ENCODE results near the gene TCFL5.
"Not testable (repeated sequence)": the region's sequence is repeated elsewhere in the genome, so short reads cannot be mapped to it uniquely, and the experiment has no call there.

The TCFL5 gene

DNA sequence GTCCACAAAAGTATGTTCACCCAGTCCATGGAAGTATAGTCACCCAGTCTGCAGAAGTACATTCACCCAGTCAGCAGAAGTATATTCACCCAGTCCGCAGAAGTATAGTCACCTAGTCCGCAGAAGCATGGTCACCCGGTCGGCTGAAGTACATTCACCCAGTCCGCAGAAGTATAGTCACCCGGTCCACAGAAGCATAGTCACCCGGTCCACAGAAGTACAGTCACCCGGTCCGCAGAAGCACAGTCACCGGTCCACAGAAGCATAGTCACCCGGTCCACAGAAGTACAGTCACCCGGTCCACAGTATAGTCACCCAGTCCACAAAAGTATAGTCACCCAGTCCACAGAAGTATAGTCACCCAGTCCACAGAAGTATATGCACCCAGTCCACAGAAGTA lies 8.8 kb downstream of the TCFL5 start:
- H4K20me1 ChIP-seq (ENCODE audit: insufficient read depth) = no peaks in the 10 kb centered on the region

DNA sequence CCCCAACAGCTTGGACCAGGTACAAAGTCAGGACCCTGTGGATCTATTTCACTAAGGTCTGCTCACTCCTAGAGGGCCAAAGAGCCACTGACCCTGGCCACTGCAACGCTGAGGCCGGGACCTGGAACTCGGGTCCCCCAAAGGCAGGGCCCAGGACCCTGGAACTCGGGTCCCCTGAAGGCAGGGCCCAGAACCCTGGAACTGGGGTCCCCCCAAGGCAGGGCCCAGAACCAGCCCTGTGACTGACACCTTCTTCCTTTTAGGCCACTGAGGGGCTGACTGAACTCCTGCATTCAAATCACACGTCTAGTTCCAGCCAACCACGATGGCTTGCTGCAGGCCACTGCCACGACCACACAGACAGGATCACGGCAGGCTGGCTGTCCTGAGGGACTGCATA lies 9.4 kb downstream of the TCFL5 start:
- no peaks in the 10 kb centered on the region for H3K27me3 ChIP-seq (ENCODE audit: insufficient read depth, low read depth)
- no peaks in the 10 kb centered on the region for H4K20me1 ChIP-seq (ENCODE audit: insufficient read depth)
- H3K36me3 ChIP-seq (ENCODE audit: insufficient read depth) = no peaks in the 10 kb centered on the region
- H3K79me2 ChIP-seq (ENCODE audit: insufficient read depth, low read depth) = no peaks in the 10 kb centered on the region
- H3K4me3 ChIP-seq (IDR thresholded peaks at IDR 0.05; ENCODE audit: insufficient read depth, low read depth, low read length) = no peak overlapping the region
- H3K27ac ChIP-seq = no peak overlapping the region
- H3K4me2 ChIP-seq = no peak overlapping the region
- no peak overlapping the region for H3K9ac ChIP-seq
- no peaks in the 10 kb centered on the region for H3K4me1 ChIP-seq (ENCODE audit: low read depth, poor library complexity, severe bottlenecking)
- H2AFZ ChIP-seq (ENCODE audit: low read depth) = no peak overlapping the region
- TF ChIP-seq, protein P1, sequence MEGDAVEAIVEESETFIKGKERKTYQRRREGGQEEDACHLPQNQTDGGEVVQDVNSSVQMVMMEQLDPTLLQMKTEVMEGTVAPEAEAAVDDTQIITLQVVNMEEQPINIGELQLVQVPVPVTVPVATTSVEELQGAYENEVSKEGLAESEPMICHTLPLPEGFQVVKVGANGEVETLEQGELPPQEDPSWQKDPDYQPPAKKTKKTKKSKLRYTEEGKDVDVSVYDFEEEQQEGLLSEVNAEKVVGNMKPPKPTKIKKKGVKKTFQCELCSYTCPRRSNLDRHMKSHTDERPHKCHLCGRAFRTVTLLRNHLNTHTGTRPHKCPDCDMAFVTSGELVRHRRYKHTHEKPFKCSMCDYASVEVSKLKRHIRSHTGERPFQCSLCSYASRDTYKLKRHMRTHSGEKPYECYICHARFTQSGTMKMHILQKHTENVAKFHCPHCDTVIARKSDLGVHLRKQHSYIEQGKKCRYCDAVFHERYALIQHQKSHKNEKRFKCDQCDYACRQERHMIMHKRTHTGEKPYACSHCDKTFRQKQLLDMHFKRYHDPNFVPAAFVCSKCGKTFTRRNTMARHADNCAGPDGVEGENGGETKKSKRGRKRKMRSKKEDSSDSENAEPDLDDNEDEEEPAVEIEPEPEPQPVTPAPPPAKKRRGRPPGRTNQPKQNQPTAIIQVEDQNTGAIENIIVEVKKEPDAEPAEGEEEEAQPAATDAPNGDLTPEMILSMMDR (conservative IDR thresholded peaks at IDR 0.05; ENCODE audit: low read depth, low read length) = no peak

More for the DNA sequence above, 8.8 kb downstream of the TCFL5 start:
- TF ChIP-seq, protein P1 (conservative IDR thresholded peaks at IDR 0.05; ENCODE audit: low read depth, low read length) = no peak
- Histone ChIP-seq H3K9ac (no peak overlapping the region), H3K4me2 (no peak overlapping the region), H3K27ac (no peak overlapping the region), H2AFZ (ENCODE audit: low read depth) (no peak overlapping the region), H3K27me3 (ENCODE audit: insufficient read depth, low read depth) (no peaks in the 10 kb centered on the region), H3K4me3 (IDR thresholded peaks at IDR 0.05; ENCODE audit: insufficient read depth, low read depth, low read length) (no peak overlapping the region), H3K4me1 (ENCODE audit: low read depth, poor library complexity, severe bottlenecking) (no peaks in the 10 kb centered on the region), H3K79me2 (ENCODE audit: insufficient read depth, low read depth) (no peaks in the 10 kb centered on the region), H3K36me3 (ENCODE audit: insufficient read depth) (no peaks in the 10 kb centered on the region; the same call in 1 of the 2 replicates)

DNA sequence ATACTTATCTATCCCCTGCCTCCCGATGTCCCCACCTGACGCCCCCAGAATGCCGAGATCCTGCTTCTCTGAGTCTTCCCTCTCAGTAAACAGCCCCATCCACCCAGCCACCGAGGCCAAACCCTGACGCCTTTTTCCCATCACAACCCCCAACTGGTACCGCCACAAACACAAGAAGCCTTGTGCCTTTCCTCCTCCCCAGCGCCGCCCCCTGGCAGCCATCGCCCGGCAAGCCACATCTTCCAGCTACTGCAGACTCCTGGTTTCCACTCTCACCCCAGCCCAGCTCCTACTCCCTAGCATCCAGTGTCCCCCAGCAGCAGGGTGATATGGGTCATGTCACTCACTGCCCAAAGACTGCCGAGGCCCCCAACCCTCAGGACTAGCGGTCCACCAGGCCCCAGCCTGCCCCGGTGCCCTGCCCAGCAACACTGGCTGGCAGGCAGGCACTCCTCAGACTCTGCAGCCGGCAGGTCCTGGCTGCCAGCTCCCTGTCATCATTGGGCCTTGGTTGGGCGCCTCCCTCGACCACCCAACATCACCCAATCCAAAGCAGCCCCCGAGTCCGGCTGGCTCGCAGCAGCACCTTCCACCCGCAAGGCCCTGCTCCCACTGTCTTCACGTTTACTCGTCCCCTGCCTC lies 11.2 kb downstream of the TCFL5 start:
- no peaks in the 10 kb centered on the region; the same call in 1 of the 2 replicates for H3K36me3 ChIP-seq (ENCODE audit: insufficient read depth)
- no peak overlapping the region for H3K27ac ChIP-seq
- TF ChIP-seq, protein P1 (conservative IDR thresholded peaks at IDR 0.05; ENCODE audit: low read depth, low read length) = no peak
- H3K9ac ChIP-seq = no peak overlapping the region
- H3K4me1 ChIP-seq (ENCODE audit: low read depth, poor library complexity, severe bottlenecking) = no peaks in the 10 kb centered on the region
- H3K79me2 ChIP-seq (ENCODE audit: insufficient read depth, low read depth) = no peaks in the 10 kb centered on the region
- H2AFZ ChIP-seq (ENCODE audit: low read depth) = no peak overlapping the region
- no peaks in the 10 kb centered on the region for H3K27me3 ChIP-seq (ENCODE audit: insufficient read depth, low read depth)
- no peaks in the 10 kb centered on the region for H4K20me1 ChIP-seq (ENCODE audit: insufficient read depth)
- H3K4me3 ChIP-seq (IDR thresholded peaks at IDR 0.05; ENCODE audit: insufficient read depth, low read depth, low read length) = no peak overlapping the region
- H3K4me2 ChIP-seq = no peak overlapping the region

DNA sequence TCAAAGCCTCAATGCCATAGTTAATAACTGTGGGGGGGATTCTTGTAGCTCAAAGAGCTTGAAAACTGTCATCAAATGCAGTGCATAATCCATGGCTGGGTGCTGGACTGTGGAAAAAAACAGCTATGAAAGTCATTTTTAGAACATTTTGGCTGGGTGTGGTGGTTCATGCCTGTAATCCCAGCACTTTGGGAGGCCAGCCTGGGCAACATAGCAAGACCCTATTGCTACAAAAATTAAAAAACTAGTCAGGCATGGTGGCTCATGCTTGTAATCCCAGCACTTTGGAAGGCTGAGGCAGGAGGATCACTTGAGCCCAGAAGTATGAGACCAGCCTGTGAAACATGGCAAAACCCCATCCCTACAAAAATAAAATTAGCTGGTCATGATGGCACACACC lies 12.2 kb downstream of the TCFL5 start:
- Histone ChIP-seq H3K27ac (no peak overlapping the region), H3K4me3 (IDR thresholded peaks at IDR 0.05; ENCODE audit: insufficient read depth, low read depth, low read length) (no peak overlapping the region), H3K4me2 (no peak overlapping the region), H3K9ac (no peak overlapping the region), H3K4me1 (ENCODE audit: low read depth, poor library complexity, severe bottlenecking) (no peaks in the 10 kb centered on the region), H3K36me3 (ENCODE audit: insufficient read depth) (no peaks in the 10 kb centered on the region; the same call in 1 of the 2 replicates), H2AFZ (ENCODE audit: low read depth) (no peak overlapping the region), H3K79me2 (ENCODE audit: insufficient read depth, low read depth) (no peaks in the 10 kb centered on the region), H3K27me3 (ENCODE audit: insufficient read depth, low read depth) (no peaks in the 10 kb centered on the region), H4K20me1 (ENCODE audit: insufficient read depth) (no peaks in the 10 kb centered on the region)
- TF ChIP-seq, protein P1 (conservative IDR thresholded peaks at IDR 0.05; ENCODE audit: low read depth, low read length) = no peak

DNA sequence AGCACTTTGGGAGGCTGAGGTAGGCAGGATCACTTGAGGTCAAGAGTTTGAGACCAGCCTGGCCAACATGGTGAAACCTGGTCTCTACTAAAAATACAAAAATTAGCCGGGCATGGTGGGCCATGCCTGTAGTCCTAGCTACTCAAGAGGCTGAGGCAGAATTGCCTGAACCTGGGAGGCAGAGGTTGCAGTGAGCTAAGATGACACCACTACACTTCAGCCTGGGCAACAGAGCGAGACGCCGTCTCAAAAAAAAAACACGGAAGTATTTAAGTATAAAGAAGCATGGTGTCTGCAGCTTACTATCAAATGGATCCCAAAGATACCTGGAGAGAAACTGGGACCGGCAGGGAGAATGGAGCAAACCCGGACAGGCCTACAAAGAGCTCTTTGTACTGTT lies 12.7 kb downstream of the TCFL5 start:
- not testable (repeated sequence) for H3K4me1 ChIP-seq (ENCODE audit: low read depth, poor library complexity, severe bottlenecking); H3K4me2 ChIP-seq; H3K79me2 ChIP-seq (ENCODE audit: insufficient read depth, low read depth); H3K27ac ChIP-seq; H3K36me3 ChIP-seq (ENCODE audit: insufficient read depth); H4K20me1 ChIP-seq (ENCODE audit: insufficient read depth); H3K9ac ChIP-seq; H2AFZ ChIP-seq (ENCODE audit: low read depth); H3K27me3 ChIP-seq (ENCODE audit: insufficient read depth, low read depth); H3K4me3 ChIP-seq (IDR thresholded peaks at IDR 0.05; ENCODE audit: insufficient read depth, low read depth, low read length)
